WERI-Rb-1 (cell line): Measurements from ENCODE around the gene SMC4.

Source experiments
- DNase-seq: peaks from one replicate; pipeline ENCODE4 v3.0.0-alpha.2; 2020
- H3K27ac ChIP-seq: fragments of 250-450 bp; sonication (Bioruptor Pico); 2 replicates; pipeline ENCODE4 v1.5.1; 2020; ENCODE audit warnings: mild to moderate bottlenecking, moderate library complexity
- H3K27me3 ChIP-seq: fragments of 250-450 bp; sonication (Bioruptor Pico); 2 replicates; pipeline ENCODE4 v1.5.1; 2021; ENCODE audit warnings: mild to moderate bottlenecking, low read depth, moderate library complexity; ENCODE audit not compliant: insufficient read depth, severe bottlenecking
- H3K36me3 ChIP-seq: fragments of 250-450 bp; sonication (Bioruptor Pico); 2 replicates; pipeline ENCODE4 v1.5.1; 2020; ENCODE audit warnings: mild to moderate bottlenecking, moderate library complexity
- H3K4me3 ChIP-seq: 2 replicates; pipeline ENCODE4 v1.5.1; 2011; ENCODE audit warnings: low read depth, mild to moderate bottlenecking, control low read depth, low read length
- H3K9me3 ChIP-seq: fragments of 250-450 bp; sonication (Bioruptor Pico); 2 replicates; pipeline ENCODE4 v1.5.1; 2021; ENCODE audit warnings: mild to moderate bottlenecking, moderate library complexity; ENCODE audit not compliant: severe bottlenecking
- CTCF ChIP-seq: IDR thresholded peaks from 2 replicates; pipeline ENCODE4 v1.5.1; 2011; ENCODE audit warnings: low read depth, mild to moderate bottlenecking, control low read depth, inconsistent platforms, low read length

Gene SMC4

DNA sequence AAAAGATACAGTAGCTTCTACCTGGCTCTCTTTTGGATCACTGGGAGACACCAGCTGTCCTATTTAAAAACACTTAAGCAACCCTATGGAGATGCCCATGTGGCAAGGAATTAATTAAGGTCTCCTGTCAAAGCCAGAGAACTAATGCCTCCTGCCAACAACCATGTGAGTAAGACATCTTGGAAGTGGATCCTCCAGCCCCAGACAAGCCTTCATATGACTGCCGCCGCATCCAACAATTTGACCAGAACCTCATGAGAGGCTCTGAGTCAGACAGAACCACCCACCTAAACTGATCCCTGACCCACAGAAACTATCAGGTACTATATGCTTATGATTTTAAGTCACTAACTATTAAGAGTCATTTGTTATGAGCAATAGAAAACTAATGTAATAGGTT lies 22.8 kb upstream of the SMC4 start:
- no peaks in the 10 kb centered on the region for H3K27me3 ChIP-seq
- no peak for TF ChIP-seq CTCF
- H3K4me3 ChIP-seq = no peak overlapping the region
- DNase-seq = no peak
- H3K27ac ChIP-seq = no peak overlapping the region
- H3K9me3 ChIP-seq = no peaks in the 10 kb centered on the region
- peaks cover 21% of the 10 kb centered on the region for H3K36me3 ChIP-seq

- Histone ChIP-seq H3K36me3 (peaks cover 17% of the 10 kb centered on the region), H3K27me3 (no peaks in the 10 kb centered on the region), H3K9me3 (no peaks in the 10 kb centered on the region), H3K27ac (no peak overlapping the region), H3K4me3 (no peak overlapping the region)
- TF ChIP-seq CTCF = no peak
- DNase-seq = no peak
These were observed 20.9 kb upstream of the SMC4 start for GRCh38 chr3:160378331-160379109.

DNA sequence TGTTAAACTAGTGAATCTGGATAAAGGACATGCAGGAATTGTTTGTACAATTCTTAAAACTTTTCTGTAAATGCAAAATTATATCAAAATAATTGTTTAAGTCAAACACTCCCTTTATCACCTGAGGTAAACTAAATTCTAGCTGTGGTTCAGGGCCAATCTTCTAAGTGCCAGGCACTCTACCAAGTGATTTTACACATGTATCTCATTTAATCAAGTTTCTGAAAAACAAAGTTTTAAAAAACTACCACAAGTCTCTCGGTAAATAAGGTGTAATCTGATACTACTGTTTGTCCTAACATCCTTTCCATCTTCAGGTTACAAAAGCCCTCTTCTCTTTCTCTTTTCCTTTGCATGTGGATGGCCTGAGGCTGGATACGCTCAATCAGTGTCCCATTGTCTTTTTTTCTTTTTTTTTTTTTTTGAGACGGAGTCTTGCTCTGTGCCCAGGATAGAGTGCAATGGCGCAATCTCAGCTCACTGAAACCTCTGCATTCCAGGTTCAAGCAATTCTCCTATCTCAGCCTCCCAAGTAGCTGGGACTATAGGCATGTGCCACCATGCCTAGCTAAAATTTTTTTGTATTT lies 19.7 kb upstream of the SMC4 start:
- TF ChIP-seq CTCF = no peak
- Histone ChIP-seq H3K9me3 (no peaks in the 10 kb centered on the region), H3K36me3 (peaks cover 11% of the 10 kb centered on the region; the same call in 1 of the 2 replicates), H3K27ac (no peak overlapping the region), H3K4me3 (no peak overlapping the region), H3K27me3 (no peaks in the 10 kb centered on the region)
- no peak for DNase-seq

DNA sequence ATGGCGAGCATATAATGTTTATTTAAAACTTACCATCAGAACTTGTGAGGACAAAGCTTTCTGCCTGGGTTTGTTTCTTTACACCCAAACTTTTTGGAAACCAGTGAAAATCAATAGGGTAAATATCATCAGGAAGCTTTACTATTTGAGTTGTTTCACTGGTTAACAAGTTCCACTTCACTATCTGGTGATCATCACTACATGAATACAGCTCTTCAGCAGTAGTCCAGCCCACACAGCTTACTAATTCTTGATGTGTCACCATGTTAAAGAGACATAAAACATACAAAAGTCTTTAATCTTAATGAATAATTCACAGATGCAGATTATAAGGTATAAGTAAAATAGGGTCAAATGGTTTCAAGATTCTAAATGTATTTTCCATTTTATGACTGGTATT lies 18.0 kb upstream of the SMC4 start:
- H3K9me3 ChIP-seq = no peaks in the 10 kb centered on the region
- no peak for TF ChIP-seq CTCF
- no peak overlapping the region for H3K27ac ChIP-seq
- no peak for DNase-seq
- no peaks in the 10 kb centered on the region for H3K27me3 ChIP-seq
- H3K4me3 ChIP-seq = no peak overlapping the region
- peaks cover 2% of the 10 kb centered on the region; the same call in 1 of the 2 replicates for H3K36me3 ChIP-seq

- H3K27me3 ChIP-seq = no peaks in the 10 kb centered on the region
- H3K9me3 ChIP-seq = no peaks in the 10 kb centered on the region
- TF ChIP-seq CTCF = no peak
- DNase-seq = no peak
- H3K36me3 ChIP-seq = peaks cover 2% of the 10 kb centered on the region; the same call in 1 of the 2 replicates
- H3K27ac ChIP-seq = no peak overlapping the region
- H3K4me3 ChIP-seq = no peak overlapping the region
These were observed 14.7 kb upstream of the SMC4 start for GRCh38 chr3:160384639-160385318.
